DOHH2 (cell line): ENCODE data around the gene TUBAL3.

Experiments
- CTCF ChIP-seq: fragments of 200-600 bp; sonication (generic); IDR thresholded peaks from one replicate; pipeline ENCODE4 v1.5.1; 2014; ENCODE audit warnings: antibody characterized with exemption, mild to moderate bottlenecking, low read depth, low read length; ENCODE audit not compliant: poor library complexity, severe bottlenecking
- EZH2phosphoT487 ChIP-seq: fragments of 200-600 bp; sonication (generic); IDR thresholded peaks from 2 replicates; pipeline ENCODE4 v1.6.1; 2017; ENCODE audit warnings: borderline replicate concordance, mild to moderate bottlenecking, antibody characterized with exemption, low read length, moderate library complexity, mixed read lengths

GRCh38 chr10:5343561-5343960, 61.1 kb downstream of the TUBAL3 start:
- TF ChIP-seq CTCF: no peak
- TF ChIP-seq EZH2phosphoT487: no peak
